ENCODE results near the gene IMMP2L. TPM values are rescaled to one million over a fixed set of nuclear protein-coding genes. Genes with fewer than 3 reads are reported as not detected.

IMMP2L gene
- total and polyA plus RNA-seq, 2 of the 8 experiments (the other 6 are each of a cell fraction or from before 2014, with no cell fraction given), result 2.3 to 10.1 TPM

- peak overlapping the region in 1 of 2 experiments; percentile 19; a peak in 1 of 4 replicates for H3K4me2 ChIP-seq (ENCODE audit: insufficient read depth in 1 of 2, low read depth in 2 of 2, low read length in 2 of 2)
- no peak overlapping the region for H4K91ac ChIP-seq (replicated peaks; ENCODE audit: insufficient read length, low read length)
- H2BK5ac ChIP-seq (ENCODE audit: low read depth, low read length), result no peak overlapping the region
- H2BK120ac ChIP-seq (replicated peaks; ENCODE audit: low read depth, low read length), result no peak overlapping the region
- H4K5ac ChIP-seq (ENCODE audit: insufficient read length, low read depth, low read length), result no peak overlapping the region
- H3K23me2 ChIP-seq (ENCODE audit: low read depth, low read length), result no peaks in the 10 kb centered on the region
- no peak for FAIRE-seq
- H3K9ac ChIP-seq (replicated peaks in 1 of 4; ENCODE audit: extremely low read depth in 1 of 4, low read depth in 3 of 4, low read length in 3 of 4), result no peak overlapping the region
- no peak overlapping the region for H2BK20ac ChIP-seq (ENCODE audit: low read length)
- H3K27ac ChIP-seq (ENCODE audit: low read depth, low read length), result no peak overlapping the region
- no peak overlapping the region for H3K23ac ChIP-seq (ENCODE audit: insufficient read length)
- H3K27me3 ChIP-seq (replicated peaks in 1 of 4; ENCODE audit: control insufficient read depth in 3 of 4, extremely low read depth in 1 of 4, insufficient read depth in 3 of 4, low read length in 3 of 4), result no peaks in the 10 kb centered on the region
- no peak overlapping the region for H3K4me3 ChIP-seq (ENCODE audit: extremely low read depth in 1 of 4, insufficient read depth in 2 of 4, low read depth in 3 of 4, low read length in 4 of 4)
- no peak overlapping the region for H2AFZ ChIP-seq (ENCODE audit: low read length)
- no peaks in the 10 kb centered on the region for H4K20me1 ChIP-seq (replicated peaks in 1 of 2; ENCODE audit: control insufficient read depth in 1 of 2, insufficient read depth in 2 of 2, low read length in 2 of 2)
- H3K9me3 ChIP-seq (ENCODE audit: insufficient read depth in 2 of 2, low read depth in 1 of 2, low read length in 1 of 2), result no peaks in the 10 kb centered on the region
- no peaks in the 10 kb centered on the region for H3K36me3 ChIP-seq (ENCODE audit: control insufficient read depth in 2 of 4, insufficient read depth in 4 of 4, low read length in 3 of 4)
- peaks cover 2 to 9% (median 5%) of the 10 kb centered on the region in 4 experiments; a peak in 4 of 7 replicates for H3K4me1 ChIP-seq (replicated peaks in 1 of 4; ENCODE audit: control insufficient read depth in 3 of 4, insufficient read depth in 4 of 4, low read length in 3 of 4)
- H3K79me2 ChIP-seq (ENCODE audit: control insufficient read depth in 1 of 2, insufficient read depth in 2 of 2, low read length in 2 of 2), result no peaks in the 10 kb centered on the region
- no peak overlapping the region for H2AK5ac ChIP-seq (ENCODE audit: low read depth, low read length)
- no peak overlapping the region for H2BK15ac ChIP-seq (ENCODE audit: low read length)
- 59% methylated on average over 1 of the region's 1 CpG; no CpG with 5 or more reads in 1 of the 2 experiments for WGBS, 2 experiments (ENCODE audit: extremely low coverage in 1 of 2, insufficient coverage in 1 of 2, insufficient read length in 1 of 2, insufficient replicate concordance in 2 of 2, low coverage in 1 of 2, low lambda C conversion rate in 2 of 2, missing lambda C conversion rate in 1 of 2)
- no peak overlapping the region for H3K56ac ChIP-seq (replicated peaks; ENCODE audit: insufficient read length, low read depth, low read length)
- no peak for DNase-seq (ENCODE audit: low read depth in 1 of 2, low spot score in 2 of 2)
- POLR2A ChIA-PET (ENCODE audit: partially characterized antibody), result no interaction called here
- H3K18ac ChIP-seq (ENCODE audit: extremely low read depth, low read length), result no peak overlapping the region
- no peak overlapping the region for H3K14ac ChIP-seq (ENCODE audit: insufficient read length)
- no peak overlapping the region for H4K8ac ChIP-seq (ENCODE audit: extremely low read depth, insufficient read depth, low read length)
- H2BK12ac ChIP-seq (ENCODE audit: low read depth, low read length), result no peak overlapping the region
- no peaks in the 10 kb centered on the region for H3K79me1 ChIP-seq (ENCODE audit: low read depth, low read length)
- CTCF ChIA-PET (ENCODE audit: partially characterized antibody), result no interaction called here
- no peak overlapping the region for H3K4ac ChIP-seq (replicated peaks; ENCODE audit: insufficient read length, low read depth, low read length)
- TF ChIP-seq RXRA (IDR thresholded peaks at IDR 0.05; ENCODE audit: insufficient read depth, low read depth, low read length), result no peak
- TF ChIP-seq, protein P1, sequence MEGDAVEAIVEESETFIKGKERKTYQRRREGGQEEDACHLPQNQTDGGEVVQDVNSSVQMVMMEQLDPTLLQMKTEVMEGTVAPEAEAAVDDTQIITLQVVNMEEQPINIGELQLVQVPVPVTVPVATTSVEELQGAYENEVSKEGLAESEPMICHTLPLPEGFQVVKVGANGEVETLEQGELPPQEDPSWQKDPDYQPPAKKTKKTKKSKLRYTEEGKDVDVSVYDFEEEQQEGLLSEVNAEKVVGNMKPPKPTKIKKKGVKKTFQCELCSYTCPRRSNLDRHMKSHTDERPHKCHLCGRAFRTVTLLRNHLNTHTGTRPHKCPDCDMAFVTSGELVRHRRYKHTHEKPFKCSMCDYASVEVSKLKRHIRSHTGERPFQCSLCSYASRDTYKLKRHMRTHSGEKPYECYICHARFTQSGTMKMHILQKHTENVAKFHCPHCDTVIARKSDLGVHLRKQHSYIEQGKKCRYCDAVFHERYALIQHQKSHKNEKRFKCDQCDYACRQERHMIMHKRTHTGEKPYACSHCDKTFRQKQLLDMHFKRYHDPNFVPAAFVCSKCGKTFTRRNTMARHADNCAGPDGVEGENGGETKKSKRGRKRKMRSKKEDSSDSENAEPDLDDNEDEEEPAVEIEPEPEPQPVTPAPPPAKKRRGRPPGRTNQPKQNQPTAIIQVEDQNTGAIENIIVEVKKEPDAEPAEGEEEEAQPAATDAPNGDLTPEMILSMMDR (IDR thresholded peaks at IDR 0.05; ENCODE audit: control extremely low read depth in 1 of 3, insufficient read depth in 1 of 3, low read depth in 1 of 3, low read length in 3 of 3), result no peak
- TF ChIP-seq MAFK (IDR thresholded peaks at IDR 0.05; ENCODE audit: low read depth, low read length), result no peak
- no peak for TF ChIP-seq ATF2 (IDR thresholded peaks at IDR 0.05; ENCODE audit: low read length)
- no peak for TF ChIP-seq JUN (IDR thresholded peaks at IDR 0.05; ENCODE audit: low read depth, low read length)
- no peak for TF ChIP-seq SP4 (IDR thresholded peaks at IDR 0.05; ENCODE audit: low read length)
- TF ChIP-seq SP1 (IDR thresholded peaks at IDR 0.05; ENCODE audit: low read depth, low read length), result no peak
- TF ChIP-seq ZNF274 (IDR thresholded peaks at IDR 0.05; ENCODE audit: borderline replicate concordance, extremely low read depth, low read length), result no peak
- no peak for TF ChIP-seq POU5F1 (IDR thresholded peaks at IDR 0.05; ENCODE audit: low read depth, low read length)
These were observed 152.4 kb downstream of the IMMP2L start for GRCh38 chr7:111409714-111410422.

Data from H1 (cell line).